ENCODE measurements around the gene PDLIM5.

The PDLIM5 gene

DNA sequence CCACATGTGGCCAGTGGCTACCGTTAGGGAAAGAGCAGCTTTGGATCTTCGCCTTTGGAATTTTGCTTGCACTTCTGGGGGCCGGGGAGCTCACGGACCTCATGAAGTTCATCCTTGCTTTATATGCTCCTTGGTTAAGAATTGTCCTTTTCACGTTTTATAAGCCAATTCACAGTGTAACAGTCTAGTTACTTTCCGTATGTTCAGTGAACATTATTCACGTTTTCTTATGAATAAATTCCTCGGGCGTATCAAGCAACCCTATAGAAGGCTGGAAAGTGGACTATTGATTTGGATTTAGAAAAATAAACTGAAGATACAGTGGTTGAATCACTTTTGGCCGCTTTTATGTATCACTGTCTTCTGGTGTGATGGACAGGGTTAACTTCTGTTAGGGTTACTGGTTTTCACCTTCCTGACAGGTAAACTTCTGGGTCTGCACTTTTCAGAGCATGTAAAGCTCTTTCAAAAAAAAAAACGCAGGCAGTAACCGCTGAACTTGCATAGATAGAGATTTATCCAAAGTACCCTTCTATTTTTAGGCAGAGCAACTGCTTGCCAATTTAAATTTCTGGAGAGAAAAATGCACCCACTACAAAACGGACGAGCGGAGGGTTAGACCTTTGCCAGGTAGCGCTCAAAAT lies 569 bp upstream of the PDLIM5 start:
- no peaks in the 10 kb centered on the region for H3K4me1 ChIP-seq (ENCODE audit: control insufficient read depth in 1 of 2, insufficient read depth in 2 of 2, low read length in 2 of 2)
- peak overlapping the region; percentile 92 to 95 for H3K4me3 ChIP-seq (ENCODE audit: low read depth in 1 of 2, low read length in 2 of 2)
- H3K9me3 ChIP-seq (ENCODE audit: control insufficient read depth in 1 of 2, low read length in 2 of 2) = no peaks in the 10 kb centered on the region
- peak overlapping the region; percentile 50 for H3K27ac ChIP-seq (ENCODE audit: low read length)
- H3K27me3 ChIP-seq (ENCODE audit: low read depth, low read length) = no peaks in the 10 kb centered on the region
- H3K36me3 ChIP-seq (ENCODE audit: control insufficient read depth in 1 of 2, insufficient read depth in 2 of 2, low read length in 2 of 2) = peaks cover 4 to 16% of the 10 kb centered on the region in 2 donors

DNA sequence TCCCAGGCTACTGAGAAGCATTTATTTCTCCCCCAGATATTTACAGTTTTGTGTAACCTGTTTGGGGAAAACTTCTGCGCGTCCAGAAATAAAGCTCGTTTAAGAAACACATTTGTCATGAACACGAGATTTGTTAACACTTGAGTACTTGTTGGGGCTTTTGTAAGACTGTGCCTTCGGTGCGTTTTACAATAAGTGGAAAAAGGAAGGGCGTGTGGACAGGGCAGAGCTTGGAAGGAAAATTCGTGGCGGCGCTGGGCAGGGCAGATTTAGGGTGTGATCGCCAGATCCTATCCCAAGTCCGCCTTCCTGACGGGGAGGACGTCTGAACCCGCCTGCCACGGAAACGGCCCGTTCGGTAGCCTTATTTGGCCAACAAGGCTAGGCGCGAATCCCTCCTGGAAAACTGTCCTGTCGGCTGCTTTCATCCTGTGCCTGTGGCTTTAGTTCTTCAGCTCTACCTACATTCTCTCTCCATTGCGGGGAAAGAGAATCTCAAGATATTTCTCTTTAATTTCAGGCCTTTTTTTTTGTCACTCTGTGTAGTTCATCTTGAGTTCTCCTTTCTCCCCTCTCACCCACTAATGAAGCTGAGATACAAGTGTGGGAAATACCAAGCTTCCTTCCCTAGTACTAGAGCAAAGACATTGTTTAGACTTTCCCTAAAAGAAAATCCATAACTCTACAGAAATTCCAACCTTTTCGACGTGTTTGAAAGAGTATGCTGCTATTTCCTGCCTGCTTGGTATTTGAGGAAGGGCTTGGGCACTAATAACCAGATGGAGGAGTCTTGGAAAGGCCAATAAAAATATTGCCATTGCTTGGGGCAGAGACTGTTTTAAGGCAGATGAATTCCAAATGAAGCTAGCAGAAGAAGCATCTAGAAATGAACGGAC lies 982 bp downstream of the PDLIM5 start:
- Histone ChIP-seq H3K4me3 (ENCODE audit: low read depth in 1 of 2, low read length in 2 of 2) (peak overlapping the region; percentile 92 to 95), H3K4me1 (ENCODE audit: control insufficient read depth in 1 of 2, insufficient read depth in 2 of 2, low read length in 2 of 2) (no peaks in the 10 kb centered on the region), H3K27me3 (ENCODE audit: low read depth, low read length) (no peaks in the 10 kb centered on the region), H3K27ac (ENCODE audit: low read length) (peak overlapping the region; percentile 97), H3K9me3 (ENCODE audit: control insufficient read depth in 1 of 2, low read length in 2 of 2) (no peaks in the 10 kb centered on the region), H3K36me3 (ENCODE audit: control insufficient read depth in 1 of 2, insufficient read depth in 2 of 2, low read length in 2 of 2) (peaks cover 4 to 16% of the 10 kb centered on the region in 2 donors)

DNA sequence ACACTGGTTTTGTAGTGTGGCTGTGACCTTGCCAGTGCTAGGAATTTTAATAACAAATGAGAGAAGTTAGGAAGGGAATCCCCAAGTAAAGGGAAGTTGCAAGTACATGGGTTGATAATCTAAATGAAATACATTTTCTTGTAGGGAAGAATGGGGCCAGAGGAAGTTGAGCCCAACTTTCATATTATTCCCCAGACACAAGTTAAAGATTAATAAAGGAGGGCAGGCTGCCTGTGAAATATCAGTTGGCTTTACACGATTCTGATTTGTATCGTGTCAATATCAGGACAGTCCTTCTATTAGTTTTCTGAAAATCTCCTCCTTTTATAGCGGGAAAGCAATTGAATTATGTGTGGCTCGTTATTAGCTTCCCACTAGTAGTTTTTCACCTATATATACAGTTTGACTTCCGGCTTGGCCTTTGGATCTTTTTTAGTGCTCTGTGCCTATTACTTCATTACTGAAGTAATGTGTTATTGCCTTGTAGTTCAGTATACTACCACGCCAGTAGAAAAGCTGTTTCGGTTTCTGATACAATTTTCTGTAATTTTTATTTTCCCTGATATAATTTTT lies 1.7 kb downstream of the PDLIM5 start:
- no peaks in the 10 kb centered on the region for H3K4me1 ChIP-seq (ENCODE audit: control insufficient read depth in 1 of 2, insufficient read depth in 2 of 2, low read length in 2 of 2)
- H3K4me3 ChIP-seq (ENCODE audit: low read depth in 1 of 2, low read length in 2 of 2) = peak overlapping the region; percentile 92 to 95

GRCh38 chr4:94454405-94454804 lies 2.7 kb downstream of the PDLIM5 start:
- Histone ChIP-seq H3K27ac (ENCODE audit: low read length) (peak overlapping the region; percentile 66), H3K4me1 (ENCODE audit: control insufficient read depth in 1 of 2, insufficient read depth in 2 of 2, low read length in 2 of 2) (peaks cover 0 to under 1% of the 10 kb centered on the region in 2 donors)

More for the DNA sequence above, 1.7 kb downstream of the PDLIM5 start:
- H3K36me3 ChIP-seq (ENCODE audit: control insufficient read depth in 1 of 2, insufficient read depth in 2 of 2, low read length in 2 of 2) = peaks cover 4 to 16% of the 10 kb centered on the region in 2 donors
- peak overlapping the region; percentile 97 for H3K27ac ChIP-seq (ENCODE audit: low read length)
- H3K9me3 ChIP-seq (ENCODE audit: control insufficient read depth in 1 of 2, low read length in 2 of 2) = no peaks in the 10 kb centered on the region
- no peaks in the 10 kb centered on the region for H3K27me3 ChIP-seq (ENCODE audit: low read depth, low read length)

DNA sequence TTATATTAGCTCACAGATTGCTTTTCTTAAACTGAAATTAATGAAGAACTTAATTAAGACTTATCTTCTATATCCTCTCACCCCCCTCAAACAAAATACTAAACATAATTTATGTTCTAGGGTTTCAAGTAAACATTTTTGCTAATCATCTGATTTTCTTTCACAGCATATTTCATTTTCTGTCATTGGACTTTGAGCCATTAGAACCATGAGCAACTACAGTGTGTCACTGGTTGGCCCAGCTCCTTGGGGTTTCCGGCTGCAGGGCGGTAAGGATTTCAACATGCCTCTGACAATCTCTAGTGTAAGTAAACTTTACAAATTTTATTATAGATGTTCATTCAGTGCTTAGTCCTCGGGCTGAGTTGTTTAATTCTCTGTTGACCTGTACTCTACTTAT lies 3.3 kb downstream of the PDLIM5 start:
- no peak overlapping the region for H3K4me3 ChIP-seq (ENCODE audit: low read depth in 1 of 2, low read length in 2 of 2)
- no peaks in the 10 kb centered on the region for H3K27me3 ChIP-seq (ENCODE audit: low read depth, low read length)
- H3K4me1 ChIP-seq (ENCODE audit: control insufficient read depth in 1 of 2, insufficient read depth in 2 of 2, low read length in 2 of 2) = peaks cover 0 to 5% of the 10 kb centered on the region in 2 donors
- no peaks in the 10 kb centered on the region for H3K9me3 ChIP-seq (ENCODE audit: control insufficient read depth in 1 of 2, low read length in 2 of 2)
- peaks cover 4 to 16% of the 10 kb centered on the region in 2 donors for H3K36me3 ChIP-seq (ENCODE audit: control insufficient read depth in 1 of 2, insufficient read depth in 2 of 2, low read length in 2 of 2)
- H3K27ac ChIP-seq (ENCODE audit: low read length) = peak overlapping the region; percentile 66

More at GRCh38 chr4:94454405-94454804, 2.7 kb downstream of the PDLIM5 start:
- Histone ChIP-seq H3K36me3 (ENCODE audit: control insufficient read depth in 1 of 2, insufficient read depth in 2 of 2, low read length in 2 of 2) (peaks cover 4 to 16% of the 10 kb centered on the region in 2 donors), H3K27me3 (ENCODE audit: low read depth, low read length) (no peaks in the 10 kb centered on the region), H3K9me3 (ENCODE audit: control insufficient read depth in 1 of 2, low read length in 2 of 2) (no peaks in the 10 kb centered on the region), H3K4me3 (ENCODE audit: low read depth in 1 of 2, low read length in 2 of 2) (peak overlapping the region; percentile 10 to 44)

DNA sequence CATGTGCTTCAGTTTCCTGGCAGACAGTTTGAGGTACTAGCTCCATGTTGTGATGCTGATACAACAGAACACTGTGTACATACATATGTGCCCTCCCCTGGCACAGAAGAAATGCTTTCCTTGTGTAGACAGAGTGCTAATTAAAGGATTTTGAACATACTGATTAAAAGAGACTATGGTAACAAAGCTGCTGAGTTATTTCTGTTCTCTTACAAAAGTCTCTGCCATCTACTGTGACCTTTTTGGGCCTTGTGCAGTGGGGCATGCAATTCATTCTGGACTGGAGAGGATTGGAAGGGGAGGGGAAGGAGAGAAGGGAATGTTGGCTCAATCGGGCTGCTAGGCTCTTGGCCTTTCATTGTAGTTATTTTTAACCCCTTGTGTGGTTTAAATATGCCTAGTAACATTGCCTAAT lies 6.0 kb downstream of the PDLIM5 start:
- Histone ChIP-seq H3K9me3 (ENCODE audit: control insufficient read depth in 1 of 2, low read length in 2 of 2) (no peaks in the 10 kb centered on the region), H3K36me3 (ENCODE audit: control insufficient read depth in 1 of 2, insufficient read depth in 2 of 2, low read length in 2 of 2) (peaks cover 4 to 8% of the 10 kb centered on the region in 2 donors), H3K27ac (ENCODE audit: low read length) (peak overlapping the region; percentile 54), H3K4me3 (ENCODE audit: low read depth in 1 of 2, low read length in 2 of 2) (peak overlapping the region in 1 of 2 donors; percentile 13), H3K27me3 (ENCODE audit: low read depth, low read length) (no peaks in the 10 kb centered on the region), H3K4me1 (ENCODE audit: control insufficient read depth in 1 of 2, insufficient read depth in 2 of 2, low read length in 2 of 2) (peaks cover 0 to 5% of the 10 kb centered on the region in 2 donors)

DNA sequence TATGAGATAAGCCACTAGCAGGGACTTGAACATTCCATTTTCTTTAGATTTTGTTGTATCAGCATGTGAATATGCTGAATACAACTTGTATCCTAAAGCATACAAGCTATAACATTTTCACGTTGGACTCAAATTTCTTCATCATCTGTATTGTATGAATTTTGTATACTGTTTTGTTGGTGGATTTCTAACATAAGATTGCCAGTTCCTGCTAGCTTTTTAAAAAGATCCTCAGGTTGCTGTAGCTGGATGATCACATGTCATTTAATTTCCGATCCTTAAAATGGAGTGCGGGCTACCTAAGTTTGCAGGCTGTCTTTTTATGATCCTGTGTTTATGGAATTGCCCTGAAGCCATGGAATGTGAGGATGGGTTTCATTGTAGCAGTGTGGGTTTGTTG lies 6.9 kb downstream of the PDLIM5 start:
- Histone ChIP-seq H3K27me3 (ENCODE audit: low read depth, low read length) (no peaks in the 10 kb centered on the region), H3K36me3 (ENCODE audit: control insufficient read depth in 1 of 2, insufficient read depth in 2 of 2, low read length in 2 of 2) (peaks cover 4 to 6% of the 10 kb centered on the region in 2 donors), H3K4me1 (ENCODE audit: control insufficient read depth in 1 of 2, insufficient read depth in 2 of 2, low read length in 2 of 2) (peaks cover 0 to 5% of the 10 kb centered on the region in 2 donors), H3K4me3 (ENCODE audit: low read depth in 1 of 2, low read length in 2 of 2) (no peak overlapping the region), H3K27ac (ENCODE audit: low read length) (peak overlapping the region; percentile 52), H3K9me3 (ENCODE audit: control insufficient read depth in 1 of 2, low read length in 2 of 2) (no peaks in the 10 kb centered on the region)

GRCh38 chr4:94459462-94460161 lies 7.9 kb downstream of the PDLIM5 start:
- peaks cover 5% of the 10 kb centered on the region in 2 donors for H3K4me1 ChIP-seq (ENCODE audit: control insufficient read depth in 1 of 2, insufficient read depth in 2 of 2, low read length in 2 of 2)

DNA sequence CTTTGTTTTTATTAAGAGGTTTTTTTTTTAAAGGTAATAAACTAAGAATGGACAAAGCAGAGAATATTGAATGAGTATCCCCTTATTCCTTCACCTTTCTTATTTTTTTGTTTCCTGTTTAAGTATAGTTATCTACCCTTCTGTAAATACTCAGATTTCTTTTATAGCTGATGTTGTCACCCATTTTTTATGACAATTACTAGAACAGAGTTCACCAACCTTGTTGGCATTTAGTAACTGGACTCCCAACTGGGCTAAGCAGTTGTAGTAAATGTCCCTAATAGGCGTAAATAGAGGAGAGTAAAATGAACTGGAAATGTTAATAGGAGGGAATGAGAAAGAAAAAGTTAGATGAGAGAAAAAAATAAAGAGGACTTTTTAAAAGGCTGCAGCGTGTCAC lies 9.8 kb downstream of the PDLIM5 start:
- peak overlapping the region; percentile 20 for H3K27ac ChIP-seq (ENCODE audit: low read length)
- peaks cover 10 to 19% of the 10 kb centered on the region in 2 donors for H3K4me1 ChIP-seq (ENCODE audit: control insufficient read depth in 1 of 2, insufficient read depth in 2 of 2, low read length in 2 of 2)
- H3K27me3 ChIP-seq (ENCODE audit: low read depth, low read length) = no peaks in the 10 kb centered on the region
- no peaks in the 10 kb centered on the region for H3K36me3 ChIP-seq (ENCODE audit: control insufficient read depth in 1 of 2, insufficient read depth in 2 of 2, low read length in 2 of 2)
- no peak overlapping the region for H3K4me3 ChIP-seq (ENCODE audit: low read depth in 1 of 2, low read length in 2 of 2)
- no peaks in the 10 kb centered on the region for H3K9me3 ChIP-seq (ENCODE audit: control insufficient read depth in 1 of 2, low read length in 2 of 2)

More at GRCh38 chr4:94459462-94460161, 7.9 kb downstream of the PDLIM5 start:
- no peaks in the 10 kb centered on the region for H3K27me3 ChIP-seq (ENCODE audit: low read depth, low read length)
- peaks cover 4 to 6% of the 10 kb centered on the region in 2 donors for H3K36me3 ChIP-seq (ENCODE audit: control insufficient read depth in 1 of 2, insufficient read depth in 2 of 2, low read length in 2 of 2)
- H3K9me3 ChIP-seq (ENCODE audit: control insufficient read depth in 1 of 2, low read length in 2 of 2) = no peaks in the 10 kb centered on the region
- H3K4me3 ChIP-seq (ENCODE audit: low read depth in 1 of 2, low read length in 2 of 2) = no peak overlapping the region
- H3K27ac ChIP-seq (ENCODE audit: low read length) = peak overlapping the region; percentile 52

DNA sequence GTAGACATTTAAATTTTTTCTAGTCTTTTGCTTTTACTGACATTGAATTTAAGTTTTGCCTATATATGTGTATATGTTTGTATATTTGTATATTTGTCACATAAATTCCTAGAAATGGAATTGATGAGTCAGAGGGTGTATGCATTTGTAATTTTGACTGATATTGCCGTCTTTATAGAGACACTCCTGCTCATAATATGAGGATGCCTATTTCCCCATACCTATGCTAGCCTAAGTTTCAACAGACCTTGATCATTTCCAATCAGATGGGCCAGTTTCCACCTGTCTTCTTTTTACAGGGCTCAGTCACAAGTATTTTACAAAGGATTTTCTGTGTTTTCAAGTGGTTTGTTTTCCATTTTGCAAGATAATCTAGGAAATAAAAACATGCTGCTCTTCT lies 10.8 kb downstream of the PDLIM5 start:
- no peaks in the 10 kb centered on the region for H3K9me3 ChIP-seq (ENCODE audit: control insufficient read depth in 1 of 2, low read length in 2 of 2)
- peaks cover 12 to 21% of the 10 kb centered on the region in 2 donors for H3K4me1 ChIP-seq (ENCODE audit: control insufficient read depth in 1 of 2, insufficient read depth in 2 of 2, low read length in 2 of 2)
- H3K36me3 ChIP-seq (ENCODE audit: control insufficient read depth in 1 of 2, insufficient read depth in 2 of 2, low read length in 2 of 2) = no peaks in the 10 kb centered on the region
- H3K27ac ChIP-seq (ENCODE audit: low read length) = no peak overlapping the region
- H3K4me3 ChIP-seq (ENCODE audit: low read depth in 1 of 2, low read length in 2 of 2) = no peak overlapping the region
- H3K27me3 ChIP-seq (ENCODE audit: low read depth, low read length) = no peaks in the 10 kb centered on the region

All from muscle layer of duodenum (tissue), 2 donors.